Glomerular visceral epithelial cell (primary cell): Measurements from ENCODE around the gene C8A.

ENCODE experiments used
- DNase-seq: peaks from one replicate; pipeline ENCODE4 v3.0.0-alpha.2; 2016; ENCODE audit errors: extremely low spot score

C8A gene

DNA sequence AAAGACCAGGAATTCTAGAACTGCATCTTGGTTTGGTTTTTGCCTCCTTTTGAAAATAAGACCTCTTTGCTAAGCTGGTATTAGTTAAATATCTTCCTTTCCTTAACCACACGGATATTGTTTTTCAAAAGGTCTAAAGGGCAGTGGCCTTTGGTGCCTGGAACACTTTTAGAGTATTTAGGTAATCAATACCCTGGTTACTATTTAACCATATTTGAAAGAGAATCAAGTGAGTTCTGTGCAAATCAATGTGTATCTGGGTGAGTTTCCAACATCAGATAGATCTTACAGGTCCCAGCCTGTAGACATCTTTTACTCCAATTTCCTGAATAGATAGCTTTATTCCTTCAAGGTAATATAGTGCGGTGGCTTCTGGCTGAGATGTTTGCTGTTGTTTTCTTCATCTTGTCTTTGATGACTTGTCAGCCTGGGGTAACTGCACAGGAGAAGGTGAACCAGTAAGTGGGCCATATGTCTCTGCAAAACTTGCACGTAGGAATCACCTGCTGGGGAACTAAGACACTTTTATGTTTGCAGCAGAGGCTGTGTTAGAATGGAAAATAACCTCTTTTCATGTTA lies at the start of gene C8A:
C8A (plus strand) TSS at position 277 of the 579 bp plus-strand sequence; CDS start at position 382, 105 bp downstream.
- no peak for DNase-seq

DNA sequence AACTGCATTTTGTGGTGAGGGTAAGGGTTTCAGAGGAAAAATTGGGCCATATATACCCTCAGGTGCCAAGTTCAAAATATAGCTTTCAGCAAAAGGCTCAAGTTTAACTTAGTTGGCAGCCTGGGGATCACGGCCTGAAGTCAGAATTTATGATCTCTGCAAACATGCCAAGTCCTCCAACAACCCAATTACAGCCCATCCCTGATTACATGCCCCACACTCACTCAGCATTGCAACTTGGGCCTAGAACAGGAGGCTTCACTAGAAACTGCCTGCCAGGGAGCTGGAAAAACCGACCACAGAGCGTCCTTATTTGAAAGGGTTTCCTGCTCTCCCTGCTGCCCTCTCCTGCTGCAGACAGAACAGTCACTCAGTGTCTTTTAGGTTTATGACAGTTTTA lies 47.8 kb upstream of the C8A start:
- no peak for DNase-seq

DNA sequence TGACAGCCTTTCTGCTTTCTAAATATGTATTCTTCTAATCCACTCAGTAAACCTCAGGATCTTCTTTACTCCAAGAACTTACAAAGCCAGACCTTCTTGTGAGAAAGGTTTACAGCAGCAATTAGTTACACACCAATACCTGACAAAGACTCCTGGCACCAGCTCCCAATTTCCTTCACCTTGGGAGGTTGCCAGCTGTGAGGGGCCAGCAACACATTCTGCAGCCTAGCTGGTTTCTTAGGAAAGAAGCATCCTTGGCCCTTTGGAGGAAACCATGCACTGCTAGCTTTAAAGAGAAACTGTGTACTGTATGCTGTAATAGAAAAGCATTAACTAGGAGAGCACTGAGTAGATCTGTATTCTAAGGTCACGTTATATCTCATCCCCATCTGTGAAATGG lies 46.2 kb upstream of the C8A start:
- DNase-seq, result no peak

DNA sequence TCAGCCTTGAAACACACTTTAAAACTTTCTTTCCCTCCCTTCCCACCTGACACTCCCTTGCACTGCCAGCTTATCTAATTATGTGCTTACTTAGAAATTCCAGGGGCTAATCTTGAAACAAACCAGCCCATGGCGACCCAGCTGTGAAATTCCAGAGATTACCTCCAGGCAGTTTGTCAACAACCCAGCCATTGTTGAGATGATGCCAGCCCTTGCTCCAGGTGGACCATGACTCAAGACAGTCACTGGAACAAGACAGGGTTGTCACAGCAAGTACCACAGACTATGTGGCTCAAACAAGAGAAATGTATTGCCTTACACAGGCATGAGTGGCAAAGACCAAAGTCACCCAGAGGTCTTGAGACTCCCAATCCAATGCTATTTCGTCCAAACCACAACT lies 43.3 kb upstream of the C8A start:
- DNase-seq, result no peak

DNA sequence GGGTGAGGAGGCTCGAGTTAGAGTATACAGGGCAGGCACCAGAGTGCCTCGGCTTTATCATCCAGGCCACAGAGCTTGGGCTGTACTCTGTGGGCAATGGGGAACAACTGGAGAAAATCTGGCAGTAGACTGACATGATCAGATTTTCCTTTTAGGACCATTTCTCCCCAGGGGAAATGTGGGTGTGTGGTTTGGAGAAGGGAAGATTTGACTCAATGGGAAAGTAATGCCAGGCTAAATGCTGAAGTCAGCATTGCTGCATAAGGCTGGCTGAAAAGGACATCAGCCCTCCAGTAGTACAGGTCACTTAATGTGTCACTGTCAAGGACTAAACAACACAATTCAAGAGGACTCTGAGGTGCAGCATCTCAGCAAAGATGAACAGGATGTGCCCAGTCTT lies 40.4 kb upstream of the C8A start:
- no peak for DNase-seq

DNA sequence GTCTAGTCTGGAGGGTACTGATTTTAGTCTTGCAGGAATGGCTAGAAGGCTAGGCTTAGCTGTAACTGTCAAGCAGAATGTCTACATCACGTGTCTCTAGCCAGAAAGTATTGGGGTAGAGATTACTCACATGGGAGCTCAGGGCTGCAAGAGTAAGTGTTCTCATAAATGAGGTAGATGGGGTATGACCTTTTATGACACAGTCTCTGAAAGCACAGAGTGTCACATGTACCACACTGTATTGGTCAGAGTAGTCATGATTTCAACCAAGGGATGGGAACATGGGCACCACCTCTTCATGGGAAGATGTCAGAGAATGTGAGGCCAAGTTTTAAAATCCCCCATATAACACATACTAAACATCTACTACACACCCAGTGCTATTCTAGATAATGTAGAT lies 38.3 kb upstream of the C8A start:
- DNase-seq, result no peak

DNA sequence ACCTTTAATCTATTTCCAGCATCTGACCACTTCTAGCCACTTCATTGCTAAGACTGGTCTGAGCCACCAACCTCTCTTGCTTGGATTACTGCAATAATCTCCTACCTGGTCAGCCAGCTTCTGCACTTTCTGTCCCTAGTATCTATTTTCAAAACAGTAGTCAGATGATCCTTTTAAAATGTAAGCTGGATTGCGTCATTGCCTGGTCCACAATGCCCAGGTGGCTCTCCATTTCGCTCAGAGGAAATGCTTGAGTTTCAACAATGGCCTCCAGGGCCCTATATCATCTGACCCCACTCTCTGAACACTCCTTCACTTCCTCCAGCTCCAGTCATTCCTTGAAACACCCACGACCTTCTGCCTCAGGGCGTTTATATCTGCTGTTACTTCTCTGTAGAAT lies 37.7 kb upstream of the C8A start:
- no peak for DNase-seq

DNA sequence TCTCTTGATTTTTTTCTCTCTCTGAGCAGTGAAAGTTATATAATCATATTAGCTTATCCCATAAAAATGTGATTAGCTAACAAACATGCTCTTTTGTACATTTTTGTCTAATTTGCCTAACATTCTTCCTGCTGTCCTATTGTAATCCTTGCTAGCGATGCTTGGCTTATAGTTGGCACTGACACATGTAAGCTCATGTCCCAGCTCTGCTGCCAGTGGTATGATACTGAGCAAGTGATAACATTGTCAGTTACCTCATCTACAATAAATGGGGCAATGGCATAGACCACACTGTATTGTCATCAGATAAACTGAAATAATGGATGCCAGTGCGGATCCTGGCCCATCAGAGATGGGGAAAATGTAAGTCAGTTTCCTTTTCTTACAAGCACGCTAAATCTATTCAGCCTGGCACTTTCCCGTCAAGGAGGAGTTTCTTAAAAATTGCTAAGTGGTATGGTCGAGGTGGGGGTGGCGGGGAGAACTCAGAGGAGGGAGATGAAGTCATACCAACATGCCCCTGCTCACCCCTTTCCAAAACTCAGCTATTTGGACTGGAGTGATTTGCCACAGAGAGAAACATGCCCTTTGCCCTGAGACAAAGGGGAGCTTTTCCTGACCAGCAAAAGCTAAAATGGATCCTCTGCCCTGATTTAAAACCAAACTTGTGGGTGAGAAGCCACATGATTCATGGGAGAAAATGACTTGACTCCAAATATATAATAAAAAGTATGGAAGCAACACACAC lies 36.7 kb upstream of the C8A start:
- no peak for DNase-seq

DNA sequence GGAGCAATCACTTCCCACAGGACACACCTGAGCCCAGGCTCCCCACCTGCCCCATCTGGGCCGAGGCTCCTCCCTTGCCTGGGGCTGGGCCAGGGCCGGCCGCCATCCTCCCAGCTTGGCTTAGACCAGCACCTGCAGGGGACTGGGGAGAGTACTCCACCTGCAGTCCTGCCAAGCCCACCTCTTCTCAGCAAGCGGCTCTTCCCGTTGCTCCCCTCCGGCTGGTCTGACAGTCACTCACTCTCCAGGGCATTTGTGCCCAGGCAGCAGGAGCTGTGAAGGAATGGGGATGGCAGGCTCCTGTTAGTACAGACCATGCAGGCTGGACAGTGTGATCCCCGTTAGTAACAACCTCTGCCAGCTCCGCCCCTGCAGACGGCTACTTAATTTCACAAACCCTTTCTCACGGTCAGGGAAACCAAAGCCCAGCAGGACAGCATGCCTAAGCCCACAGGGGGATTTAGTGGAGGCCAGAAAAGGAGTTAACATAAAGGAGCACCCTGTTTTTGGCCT lies 35.2 kb upstream of the C8A start, which contains the start of gene FYB2:
FYB2 (minus strand) TSS at position 18 of the 513 bp plus-strand sequence. CDS start 114 bp downstream, outside the sequence.
- DNase-seq, result no peak

DNA sequence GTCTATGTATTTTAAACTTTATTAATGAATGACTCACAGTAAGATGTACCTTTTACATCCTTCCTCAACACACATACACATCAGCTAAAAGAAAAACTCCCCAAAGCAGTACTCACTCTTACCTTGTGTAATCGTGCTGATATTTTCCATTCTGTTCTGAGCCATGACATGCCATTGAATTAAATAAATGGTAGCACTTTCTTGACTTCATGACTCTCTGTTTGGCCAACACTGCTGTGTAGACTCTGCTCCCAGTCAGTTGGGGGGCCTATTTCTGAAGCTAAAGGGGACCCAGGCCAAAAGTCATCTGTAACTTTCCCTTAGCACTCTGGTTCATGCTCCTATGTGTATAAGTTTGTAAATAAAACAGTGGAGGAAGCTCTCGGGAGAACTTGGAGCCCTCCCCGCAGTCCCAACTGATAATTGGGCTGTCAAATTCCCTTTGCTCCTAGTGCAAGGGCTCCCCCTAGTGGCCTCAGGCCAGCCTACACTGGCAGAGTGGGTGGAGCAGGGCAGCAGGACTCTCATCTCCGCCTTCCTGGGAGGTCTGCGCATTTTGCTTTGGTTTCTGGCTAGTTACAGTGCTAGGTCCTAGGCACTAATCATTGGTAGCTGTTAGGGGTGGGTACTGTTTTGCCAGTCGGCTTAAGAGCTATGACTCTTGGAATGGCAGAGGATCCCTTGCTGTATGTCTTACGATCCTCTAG lies 33.7 kb upstream of the C8A start:
- DNase-seq, result peak; percentile 69

DNA sequence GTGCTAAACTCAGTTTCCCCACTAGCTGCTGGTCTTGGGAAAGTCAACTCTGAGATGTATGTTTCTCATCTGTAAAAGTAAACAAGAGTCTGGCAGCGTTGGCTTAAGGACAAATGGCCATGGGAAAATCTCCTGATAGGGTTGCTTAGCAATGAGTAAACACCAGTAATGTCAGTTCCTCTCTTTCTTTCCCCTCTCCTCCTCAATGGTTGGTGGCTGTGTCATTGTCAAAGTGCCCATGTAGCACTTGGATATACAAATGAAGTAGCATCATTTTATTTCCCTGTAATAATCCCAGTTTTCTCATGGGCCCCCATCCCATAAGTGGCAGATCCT lies 33.2 kb upstream of the C8A start:
- DNase-seq, result no peak

DNA sequence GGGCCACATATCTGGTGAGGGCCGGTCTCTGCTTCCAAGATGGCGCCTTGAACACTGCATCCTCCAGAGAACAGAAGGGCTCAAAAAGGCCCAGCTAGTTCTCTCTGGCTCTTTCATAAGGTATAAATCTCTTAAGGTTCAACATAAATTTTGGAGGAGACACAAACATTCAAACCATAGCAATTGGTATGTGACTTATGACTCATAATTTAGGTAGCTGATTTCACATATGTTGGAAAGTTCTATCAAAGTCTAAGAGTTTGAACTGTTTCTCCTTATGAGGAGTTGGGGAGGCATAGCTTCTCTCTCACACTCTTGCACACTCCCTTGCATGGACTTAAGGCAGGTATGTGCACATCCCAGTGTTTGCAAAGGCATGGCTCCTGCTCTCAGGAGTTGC lies 30.3 kb upstream of the C8A start:
- DNase-seq, result no peak

DNA sequence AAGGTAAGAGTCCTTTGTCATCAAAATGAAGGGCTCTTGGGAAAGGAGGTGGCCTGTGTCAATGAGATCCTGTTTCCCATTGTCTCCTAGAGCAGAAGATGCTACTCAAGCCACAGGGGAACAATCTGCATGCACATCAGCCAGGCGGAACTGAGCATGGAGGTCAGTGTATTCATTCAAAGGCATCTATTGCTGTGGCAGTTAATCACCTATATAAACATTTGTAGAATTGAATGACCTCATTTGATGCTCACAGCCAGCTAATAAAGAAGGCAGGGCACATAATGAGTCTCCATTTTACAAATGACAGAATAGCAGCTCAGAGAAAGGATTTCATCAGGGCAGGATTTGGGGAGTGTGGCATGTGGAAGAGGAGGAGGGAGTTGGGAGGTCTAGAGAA lies 29.7 kb upstream of the C8A start:
- no peak for DNase-seq

DNA sequence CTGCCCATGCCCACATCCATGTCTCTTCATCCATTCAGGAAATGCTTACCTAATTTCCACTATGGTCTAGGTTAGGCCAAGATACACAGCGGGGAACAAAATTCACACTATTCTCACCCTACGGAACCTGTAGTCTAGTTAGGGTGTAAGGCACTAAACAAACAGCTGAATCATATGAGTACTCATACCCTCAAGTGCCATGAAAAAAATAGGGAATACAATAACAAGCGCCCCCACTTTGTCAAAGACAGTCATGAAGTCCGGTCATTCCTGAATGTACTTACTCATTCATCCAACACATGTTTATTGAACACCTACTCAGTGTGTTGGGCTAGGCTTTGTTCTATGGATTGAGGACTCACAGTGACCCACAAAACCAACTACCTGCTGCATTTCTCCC lies 29.2 kb upstream of the C8A start:
- DNase-seq, result no peak

DNA sequence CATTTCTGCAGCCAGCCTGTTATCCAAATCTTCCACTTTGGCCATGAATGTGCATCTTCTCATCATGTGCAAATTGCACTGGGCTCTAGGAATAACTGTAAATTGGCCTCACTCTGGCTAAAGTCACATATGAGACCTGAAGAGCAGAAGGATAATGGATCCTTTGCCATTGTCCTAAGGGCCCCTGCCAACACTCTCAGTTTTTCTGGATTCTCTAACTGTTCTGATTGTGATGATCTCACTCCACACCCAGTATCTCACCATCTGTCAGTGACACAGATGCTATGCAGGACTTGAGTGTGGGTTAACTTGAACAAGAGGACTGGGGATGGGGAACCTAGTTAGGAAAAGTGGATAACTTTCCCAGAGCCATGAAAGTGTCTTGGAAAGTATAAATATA lies 26.9 kb upstream of the C8A start:
- no peak for DNase-seq

DNA sequence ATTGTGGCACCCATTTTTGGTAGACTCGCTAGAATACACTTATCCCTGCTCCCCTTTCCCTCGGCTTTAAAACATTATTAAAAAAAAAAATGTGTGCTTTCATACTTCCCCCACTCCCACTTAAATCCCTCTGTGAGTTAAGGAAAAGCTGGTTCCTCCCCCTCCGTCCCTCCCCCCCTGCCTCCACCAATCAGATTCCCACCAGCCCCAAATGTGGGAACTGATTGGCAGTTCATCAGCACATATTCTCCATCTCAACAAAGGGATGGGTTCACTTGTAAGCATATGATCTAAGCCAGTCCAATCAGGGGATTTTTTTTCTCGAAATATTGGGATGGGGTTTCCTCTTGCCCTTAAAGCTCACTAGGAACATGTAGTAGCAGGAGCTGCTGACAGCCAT lies 24.5 kb upstream of the C8A start:
- DNase-seq, result no peak

DNA sequence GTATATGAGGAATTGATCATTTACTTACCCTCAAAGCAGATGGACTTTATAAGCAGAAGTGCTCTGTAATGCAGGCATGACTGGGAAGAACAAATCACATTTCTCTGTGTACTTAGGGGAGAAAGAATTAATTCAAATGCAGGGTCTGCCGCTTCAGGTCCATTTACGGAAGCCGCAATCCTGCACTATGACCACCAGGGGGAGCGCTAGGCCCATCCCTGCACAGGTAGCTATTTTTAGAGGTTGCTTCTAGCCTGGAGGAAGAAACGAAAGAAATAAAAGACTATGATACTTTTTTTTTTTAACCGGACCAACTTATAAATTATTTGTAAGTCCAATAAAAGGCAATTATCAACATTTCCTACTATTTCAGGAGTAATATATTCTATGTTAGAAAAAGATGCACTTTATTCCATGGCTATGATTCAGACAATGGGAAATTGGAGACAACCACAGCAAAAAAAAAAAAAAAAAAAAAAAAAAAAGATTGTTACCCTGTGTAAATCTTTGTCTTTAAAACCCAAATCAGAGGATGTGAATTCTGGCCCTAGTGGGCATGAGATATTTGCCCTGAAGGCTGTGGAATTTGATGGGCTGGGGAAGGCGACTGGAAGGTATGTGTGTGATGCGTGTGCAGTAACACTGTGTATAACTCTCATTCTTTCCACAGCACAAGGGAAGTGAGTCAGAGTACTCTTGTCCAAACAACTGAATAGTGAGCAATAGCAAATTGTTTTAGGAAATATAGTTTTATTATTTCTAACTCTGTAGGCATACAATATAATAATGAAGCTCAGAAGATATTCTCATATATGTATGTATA lies 22.5 kb upstream of the C8A start:
- peak; percentile 66 for DNase-seq

DNA sequence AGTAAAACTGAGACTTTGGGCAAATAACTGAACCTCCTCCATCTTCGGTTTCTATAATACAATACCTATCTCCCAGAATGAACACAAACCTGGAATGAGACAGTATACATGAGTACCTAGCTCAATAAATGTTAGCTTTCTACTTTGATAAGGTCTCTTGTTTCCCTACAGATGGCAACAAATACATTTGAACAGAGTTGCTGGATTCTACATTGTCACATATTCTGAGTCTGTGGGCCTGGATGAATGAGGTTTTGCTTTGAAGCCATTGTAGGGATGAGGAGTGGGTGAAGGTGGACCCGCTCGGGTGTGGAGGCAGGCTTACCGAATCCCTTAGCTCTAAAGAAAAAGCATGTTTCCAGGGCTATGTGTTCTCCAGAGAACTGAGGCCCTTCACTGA lies 21.5 kb upstream of the C8A start:
- no peak for DNase-seq

DNA sequence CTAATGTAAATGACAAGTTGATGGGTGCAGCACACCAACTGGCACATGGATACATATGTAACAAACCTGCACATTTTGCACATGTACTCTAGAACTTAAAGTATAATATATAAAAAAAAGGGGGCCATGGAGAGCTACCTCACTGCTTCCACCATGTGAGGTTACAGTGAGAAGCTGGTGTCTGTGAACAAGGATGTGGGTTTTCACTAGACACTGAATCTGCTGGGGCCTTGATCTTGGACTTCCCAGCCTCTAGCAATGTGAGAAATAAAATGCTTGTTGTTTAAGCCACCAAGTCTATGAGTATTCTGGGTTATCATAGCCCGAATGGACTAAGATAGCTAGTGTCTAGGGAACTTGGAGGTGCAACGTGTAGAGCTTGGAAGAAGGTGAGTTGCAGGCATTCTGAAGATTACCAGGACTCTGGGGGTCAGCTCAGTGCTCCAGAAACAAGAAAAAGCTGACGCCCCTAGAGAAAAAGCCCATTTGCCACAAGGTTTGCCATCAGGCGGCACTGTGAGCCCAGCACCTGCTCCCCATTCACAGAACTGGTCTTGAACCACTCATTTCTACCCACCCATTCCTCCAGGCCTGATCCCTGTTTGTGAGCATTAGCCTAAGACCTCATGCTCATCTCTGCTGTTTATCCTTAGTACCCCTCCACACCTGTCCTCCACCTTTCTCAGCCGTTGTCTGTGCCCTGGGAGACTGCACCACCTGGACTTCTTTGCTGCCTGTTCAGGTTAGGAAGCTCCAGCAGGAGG lies 20.3 kb upstream of the C8A start:
- no peak for DNase-seq

DNA sequence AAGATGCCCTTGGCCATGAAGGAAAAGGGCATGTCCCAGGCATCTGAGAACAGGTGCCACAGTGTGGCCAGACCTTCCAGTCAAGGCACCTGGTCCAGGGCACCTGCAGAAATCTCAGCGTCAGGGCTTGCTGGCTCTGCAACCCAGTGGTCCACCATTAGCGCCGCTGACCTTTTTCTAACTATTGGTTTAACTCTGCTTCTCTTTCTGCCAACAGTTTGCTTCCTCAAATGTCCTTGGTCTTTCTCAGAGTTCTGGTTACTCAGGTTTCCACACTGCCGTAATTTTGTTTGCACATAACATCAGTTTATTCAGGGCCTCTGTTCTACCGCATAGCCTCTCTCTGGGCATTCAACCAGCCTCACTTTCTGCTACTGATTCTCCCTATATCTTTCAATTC lies 18.9 kb upstream of the C8A start:
- no peak for DNase-seq

DNA sequence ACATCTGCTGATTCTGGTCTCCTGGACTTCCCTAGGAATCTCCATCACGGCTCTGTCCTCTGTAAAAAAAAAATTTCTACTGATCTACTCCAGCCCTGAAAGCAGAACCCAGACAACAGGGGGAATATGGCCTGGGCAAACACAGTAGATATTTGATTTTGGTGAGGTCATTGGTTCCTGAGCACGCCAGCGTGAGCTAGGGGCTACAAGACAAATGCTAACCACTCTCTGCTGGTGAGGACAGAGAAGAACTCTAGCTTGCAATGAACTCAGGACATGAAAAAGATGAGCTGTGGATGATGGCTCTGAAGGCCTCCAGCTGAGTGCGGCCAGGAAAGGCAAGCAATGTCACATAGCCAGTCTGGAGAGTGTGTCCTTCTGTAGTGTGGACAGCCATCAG lies 18.2 kb upstream of the C8A start:
- DNase-seq, result no peak
